T-cell (primary cell): Measurements from ENCODE around the gene NPY. TPM values are rescaled to one million over a fixed set of nuclear protein-coding genes. Genes with fewer than 3 reads are reported as not detected.

ENCODE experiments used
- ATAC-seq, 4 experiments: fragments of 200-7000 bp in 3 of 4; fragments of 150-1000 bp in 1 of 4; cut with Tn5 transposase; replicated peaks in 1 of 4; 1 replicate in 3 of 4; 2 replicates in 1 of 4; pipeline ENCODE4 v1.10.0; 2021; ENCODE audit warnings: moderate library complexity in 3 of 4, mild to moderate bottlenecking in 2 of 4, moderate number of reproducible peaks in 1 of 4
- CTCF ChIA-PET, 2 donors: fragments of 300-600 bp; sonication (Branson Sonifier 250); formaldehyde crosslinking; loops; one replicate each; lab custom pipeline; 2022; ENCODE audit warnings: antibody characterized with exemption in 2 of 2; lab: Charles Lee
- POLR2A ChIA-PET, 2 donors: fragments of 300-600 bp; sonication (Branson Sonifier 250); formaldehyde crosslinking; loops; one replicate each; lab custom pipeline; 2022; ENCODE audit warnings: antibody characterized with exemption in 2 of 2; lab: Charles Lee
- DNase-seq, 35 experiments: peaks; one replicate each; pipeline versions ENCODE4 v3.0.0 to v3.0.0-alpha.2; 2013 to 2023
- H3K27ac ChIP-seq: one replicate; pipeline ENCODE4 v1.5.1; 2013; ENCODE audit warnings: low read length
- H3K27me3 ChIP-seq, 2 experiments: replicated peaks in 1 of 2; 1 replicate in 1 of 2; 2 replicates in 1 of 2; pipeline versions ENCODE4 v1.6.1 to v1.7.0; 2013; ENCODE audit warnings: low read length in 1 of 2, mixed read lengths in 1 of 2; ENCODE audit not compliant: control insufficient read depth in 2 of 2, insufficient read depth in 2 of 2; ENCODE audit errors: extremely low read depth in 1 of 2
- H3K36me3 ChIP-seq, 2 donors: 1 replicate in 1 of 2; 2 replicates in 1 of 2; pipeline versions ENCODE4 v1.6.1 to v1.7.0; 2013; ENCODE audit warnings: low read length in 1 of 2; ENCODE audit not compliant: control insufficient read depth in 2 of 2, insufficient read depth in 1 of 2; ENCODE audit errors: extremely low read depth in 1 of 2
- H3K4me1 ChIP-seq, 2 experiments: 1 replicate in 1 of 2; 2 replicates in 1 of 2; pipeline versions ENCODE4 v1.6.1 to v1.7.0; 2013; ENCODE audit warnings: low read length in 2 of 2, mixed read lengths in 1 of 2; ENCODE audit not compliant: insufficient read depth in 2 of 2, control insufficient read depth in 1 of 2; ENCODE audit errors: extremely low read depth in 1 of 2
- H3K4me3 ChIP-seq, 2 donors: 1 replicate in 1 of 2; 2 replicates in 1 of 2; pipeline versions ENCODE4 v1.5.1 to v1.7.0; 2013; ENCODE audit warnings: mild to moderate bottlenecking in 2 of 2, low read length in 1 of 2, moderate library complexity in 1 of 2; ENCODE audit not compliant: control insufficient read depth in 1 of 2; ENCODE audit errors: extremely low read depth in 1 of 2
- H3K9me3 ChIP-seq: 2 replicates; pipeline ENCODE4 v1.7.0; 2013
- H3K27ac Mint-ChIP-seq, 2 donors: one replicate each; pipeline ENCODE4 v1.8.0; 2020 to 2021; ENCODE audit warnings: mild to moderate bottlenecking in 2 of 2, mixed read lengths in 2 of 2
- H3K27me3 Mint-ChIP-seq, 2 donors: one replicate each; pipeline ENCODE4 v1.8.0; 2021 to 2022; ENCODE audit warnings: mixed read lengths in 2 of 2
- H3K36me3 Mint-ChIP-seq: one replicate; pipeline ENCODE4 v1.8.0; 2021; ENCODE audit warnings: mixed read lengths
- H3K4me1 Mint-ChIP-seq, 3 donors: one replicate each; pipeline ENCODE4 v1.8.0; 2020 to 2022; ENCODE audit warnings: mixed read lengths in 3 of 3, mild to moderate bottlenecking in 1 of 3
- H3K4me3 Mint-ChIP-seq, 3 donors: one replicate each; pipeline ENCODE4 v1.8.0; 2020 to 2022; ENCODE audit warnings: mild to moderate bottlenecking in 3 of 3, mixed read lengths in 3 of 3, moderate library complexity in 3 of 3
- H3K9me3 Mint-ChIP-seq, 3 donors: one replicate each; pipeline ENCODE4 v1.8.0; 2020 to 2022; ENCODE audit warnings: mixed read lengths in 3 of 3
- WGBS: methylation state at CpG from one replicate; pipeline ENCODE4 v1.1.5; 2013; ENCODE audit warnings: missing lambda C conversion rate; ENCODE audit not compliant: insufficient coverage; 5-methylcytosine and 5-hydroxymethylcytosine counted together
- total RNA-seq, 35 experiments: library from RNA in 6 of 35; stranded (reverse) in 6 of 35; fragments of 120-200 nt in 1 of 35; gene quantifications; one replicate each; pipeline versions ENCODE4 v1.2.1 to v1.2.4 and lab custom pipeline; 2013 to 2026

The NPY gene
- total RNA-seq, 5 donors from 2014 or later (not counting 1 experiment from before 2014, with no cell fraction given): not detected

GRCh38 chr7:24301703-24302102, 17.7 kb downstream of the NPY start:
- Histone ChIP-seq H3K9me3 (no peaks in the 10 kb centered on the region), H3K4me1 (no peaks in the 10 kb centered on the region), H3K36me3 (no peaks in the 10 kb centered on the region), H3K4me3 (no peak overlapping the region), H3K27me3 (peaks cover 2 to 8% of the 10 kb centered on the region in 2 experiments), H3K27ac (no peak overlapping the region)
- Mint-ChIP-seq H3K27ac (no peak overlapping the region), H3K4me3 (no peak overlapping the region), H3K36me3 (no peaks in the 10 kb centered on the region), H3K4me1 (no peaks in the 10 kb centered on the region), H3K9me3 (peaks cover 7 to 10% (median 8%) of the 10 kb centered on the region in 3 donors), H3K27me3 (peaks cover 36 to 47% of the 10 kb centered on the region in 2 donors)
- no CpG with 5 or more reads among the region's 2 CpGs for WGBS
- POLR2A ChIA-PET: no interaction called here
- ATAC-seq: no peak
- no peak for DNase-seq
- CTCF ChIA-PET: no interaction called here

- Histone ChIP-seq H3K9me3 (no peaks in the 10 kb centered on the region), H3K27me3 (peaks cover 2 to 8% of the 10 kb centered on the region in 2 experiments), H3K36me3 (no peaks in the 10 kb centered on the region), H3K4me1 (no peaks in the 10 kb centered on the region), H3K4me3 (no peak overlapping the region), H3K27ac (no peak overlapping the region)
- 55% methylated on average over 2 of the region's 5 CpGs for WGBS
- ATAC-seq: no peak
- DNase-seq: no peak
- H3K36me3 Mint-ChIP-seq: no peaks in the 10 kb centered on the region
- ChIA-PET CTCF (no interaction called here), POLR2A (interaction anchor here in 1 of 2 donors (0.7 kb wide), 1 partner anchor 23 kb away, joined by 3 read pairs; no protein-coding TSS in a partner anchor)
- peaks cover 35 to 43% of the 10 kb centered on the region in 2 donors for H3K27me3 Mint-ChIP-seq
- peaks cover 7 to 10% (median 8%) of the 10 kb centered on the region in 3 donors for H3K9me3 Mint-ChIP-seq
- H3K27ac Mint-ChIP-seq: no peak overlapping the region
- no peaks in the 10 kb centered on the region for H3K4me1 Mint-ChIP-seq
- H3K4me3 Mint-ChIP-seq: no peak overlapping the region
These were observed 20.6 kb downstream of the NPY start for GRCh38 chr7:24304494-24305095.

- H3K36me3 ChIP-seq: no peaks in the 10 kb centered on the region
- H3K27me3 Mint-ChIP-seq: peaks cover 22 to 31% of the 10 kb centered on the region in 2 donors
- no peaks in the 10 kb centered on the region for H3K9me3 Mint-ChIP-seq
- H3K4me3 ChIP-seq: no peak overlapping the region
- no peak for DNase-seq
- H3K27ac Mint-ChIP-seq: no peak overlapping the region
- H3K9me3 ChIP-seq: no peaks in the 10 kb centered on the region
- no peaks in the 10 kb centered on the region for H3K4me1 Mint-ChIP-seq
- H3K36me3 Mint-ChIP-seq: no peaks in the 10 kb centered on the region
- peaks cover 2 to 8% of the 10 kb centered on the region in 2 experiments for H3K27me3 ChIP-seq
- WGBS: no CpG with 5 or more reads among the region's 3 CpGs
- ChIA-PET CTCF (no interaction called here), POLR2A (no interaction called here)
- no peak for ATAC-seq
- no peak overlapping the region for H3K27ac ChIP-seq
- H3K4me1 ChIP-seq: no peaks in the 10 kb centered on the region
- H3K4me3 Mint-ChIP-seq: no peak overlapping the region
These were observed 23.3 kb downstream of the NPY start for GRCh38 chr7:24307326-24307725.

GRCh38 chr7:24312588-24312987, 28.6 kb downstream of the NPY start:
- Mint-ChIP-seq H3K9me3 (no peaks in the 10 kb centered on the region), H3K27ac (no peak overlapping the region), H3K4me1 (no peaks in the 10 kb centered on the region), H3K36me3 (no peaks in the 10 kb centered on the region), H3K4me3 (no peak overlapping the region), H3K27me3 (peaks cover 12 to 19% of the 10 kb centered on the region in 2 donors)
- no peak overlapping the region for H3K27ac ChIP-seq
- H3K4me1 ChIP-seq: no peaks in the 10 kb centered on the region
- DNase-seq (no peak), ATAC-seq (no peak)
- WGBS: no CpG with 5 or more reads among the region's 3 CpGs
- H3K4me3 ChIP-seq: no peak overlapping the region
- H3K36me3 ChIP-seq: no peaks in the 10 kb centered on the region
- no peaks in the 10 kb centered on the region for H3K27me3 ChIP-seq
- CTCF ChIA-PET: no interaction called here
- POLR2A ChIA-PET: no interaction called here
- no peaks in the 10 kb centered on the region for H3K9me3 ChIP-seq

GRCh38 chr7:24313777-24314176, 29.8 kb downstream of the NPY start:
- CTCF ChIA-PET: no interaction called here

GRCh38 chr7:24316340-24316739, 32.4 kb downstream of the NPY start:
- H3K27ac ChIP-seq: no peak overlapping the region
- no peak overlapping the region for H3K4me3 ChIP-seq
- CTCF ChIA-PET: no interaction called here
- Mint-ChIP-seq H3K27ac (no peak overlapping the region), H3K4me3 (no peak overlapping the region), H3K4me1 (no peaks in the 10 kb centered on the region), H3K27me3 (peaks cover 14 to 15% of the 10 kb centered on the region in 2 donors), H3K36me3 (no peaks in the 10 kb centered on the region), H3K9me3 (no peaks in the 10 kb centered on the region)
- no peaks in the 10 kb centered on the region for H3K9me3 ChIP-seq
- ATAC-seq (no peak), DNase-seq (no peak)
- POLR2A ChIA-PET: no interaction called here
- peaks cover 0 to 5% of the 10 kb centered on the region in 2 experiments for H3K27me3 ChIP-seq
- H3K4me1 ChIP-seq: no peaks in the 10 kb centered on the region
- no peaks in the 10 kb centered on the region for H3K36me3 ChIP-seq
- WGBS: 85% methylated on average over 4 of the region's 6 CpGs

More at GRCh38 chr7:24313777-24314176, 29.8 kb downstream of the NPY start:
- POLR2A ChIA-PET: no interaction called here
- no peaks in the 10 kb centered on the region for H3K36me3 Mint-ChIP-seq
- peaks cover 10 to 17% of the 10 kb centered on the region in 2 donors for H3K27me3 Mint-ChIP-seq
- H3K9me3 ChIP-seq: no peaks in the 10 kb centered on the region
- H3K4me1 Mint-ChIP-seq: no peaks in the 10 kb centered on the region
- ATAC-seq (no peak), DNase-seq (no peak)
- no CpG with 5 or more reads among the region's 3 CpGs for WGBS
- H3K36me3 ChIP-seq: no peaks in the 10 kb centered on the region
- no peak overlapping the region for H3K27ac ChIP-seq
- no peak overlapping the region for H3K27ac Mint-ChIP-seq
- no peaks in the 10 kb centered on the region for H3K9me3 Mint-ChIP-seq
- H3K4me1 ChIP-seq: no peaks in the 10 kb centered on the region
- H3K4me3 Mint-ChIP-seq: no peak overlapping the region
- H3K27me3 ChIP-seq: peaks cover 0 to 5% of the 10 kb centered on the region in 2 experiments
- H3K4me3 ChIP-seq: no peak overlapping the region
